ENCODE data around the gene NMRK2. TPM values are rescaled to one million over a fixed set of nuclear protein-coding genes. Genes with fewer than 3 reads are reported as not detected.

Gene NMRK2
- total and polyA plus RNA-seq, 2 of the 13 experiments (the other 11 are each of a cell fraction or from before 2014, with no cell fraction given), result not detected

DNA sequence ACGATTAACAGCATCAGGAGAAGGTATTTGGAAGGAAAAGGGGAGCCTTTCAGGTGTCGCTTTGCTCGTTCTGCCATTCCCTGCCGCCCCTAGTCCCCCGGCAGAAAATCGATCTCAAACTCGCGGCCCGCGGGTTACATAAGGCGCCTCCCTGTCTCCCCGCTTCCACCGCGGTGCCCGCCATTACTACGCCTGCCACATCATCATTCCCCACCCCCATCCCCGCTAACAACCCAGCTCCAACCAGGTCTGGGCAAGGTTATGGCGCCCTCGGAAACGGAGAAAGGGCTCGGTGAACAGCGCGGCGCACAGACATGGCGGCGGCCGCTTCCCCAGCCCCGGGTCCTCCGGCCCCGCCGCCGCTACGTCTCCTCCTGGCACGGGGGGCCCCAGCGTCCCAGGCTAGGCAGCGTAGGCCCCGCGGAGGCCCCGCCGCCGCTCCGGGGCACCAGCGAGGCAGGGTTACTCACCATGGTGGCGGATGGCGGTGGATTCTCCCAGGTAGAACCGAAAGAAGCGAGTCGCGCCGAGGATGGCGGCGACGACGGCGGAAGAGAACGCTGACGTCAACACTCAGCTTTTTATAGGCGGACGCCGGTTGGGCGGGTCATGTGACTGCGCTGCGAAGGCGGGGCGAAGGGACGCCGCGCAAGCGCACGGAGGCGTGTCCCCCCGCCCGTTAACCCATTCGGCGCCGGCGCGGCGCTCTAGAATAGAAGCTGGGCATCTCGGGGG, 52.2 kb downstream of the NMRK2 start, which contains the start of gene EEF2 (continued):
- TF ChIP-seq EZH2 (conservative IDR thresholded peaks at IDR 0.05; ENCODE audit: low read depth, low read length) (no peak), KDM3A (CRISPR knock-in tag; IDR thresholded peaks at IDR 0.05; ENCODE audit: low read depth) (0 out of 2 replicates have a peak, but pooled peaks have one; percentile 13), ZNF431 (CRISPR knock-in tag; IDR thresholded peaks at IDR 0.05; ENCODE audit: borderline replicate concordance, low read depth) (peak; percentile 51; the same call in 1 of the 2 replicates), ZNF230 (CRISPR knock-in tag; IDR thresholded peaks at IDR 0.05) (peak; percentile 58; the same call in 1 of the 2 replicates), ZNF263 (CRISPR knock-in tag; IDR thresholded peaks at IDR 0.05) (no peak), ZC3H13 (CRISPR knock-in tag; IDR thresholded peaks at IDR 0.05) (peak; percentile 92), ZFP36L1 (CRISPR knock-in tag; IDR thresholded peaks at IDR 0.05) (no peak), SIN3A (IDR thresholded peaks at IDR 0.05; ENCODE audit: borderline replicate concordance, low read depth, low read length) (peak; percentile 85; the same call in 1 of the 2 replicates)
- TF ChIP-seq, protein P1, sequence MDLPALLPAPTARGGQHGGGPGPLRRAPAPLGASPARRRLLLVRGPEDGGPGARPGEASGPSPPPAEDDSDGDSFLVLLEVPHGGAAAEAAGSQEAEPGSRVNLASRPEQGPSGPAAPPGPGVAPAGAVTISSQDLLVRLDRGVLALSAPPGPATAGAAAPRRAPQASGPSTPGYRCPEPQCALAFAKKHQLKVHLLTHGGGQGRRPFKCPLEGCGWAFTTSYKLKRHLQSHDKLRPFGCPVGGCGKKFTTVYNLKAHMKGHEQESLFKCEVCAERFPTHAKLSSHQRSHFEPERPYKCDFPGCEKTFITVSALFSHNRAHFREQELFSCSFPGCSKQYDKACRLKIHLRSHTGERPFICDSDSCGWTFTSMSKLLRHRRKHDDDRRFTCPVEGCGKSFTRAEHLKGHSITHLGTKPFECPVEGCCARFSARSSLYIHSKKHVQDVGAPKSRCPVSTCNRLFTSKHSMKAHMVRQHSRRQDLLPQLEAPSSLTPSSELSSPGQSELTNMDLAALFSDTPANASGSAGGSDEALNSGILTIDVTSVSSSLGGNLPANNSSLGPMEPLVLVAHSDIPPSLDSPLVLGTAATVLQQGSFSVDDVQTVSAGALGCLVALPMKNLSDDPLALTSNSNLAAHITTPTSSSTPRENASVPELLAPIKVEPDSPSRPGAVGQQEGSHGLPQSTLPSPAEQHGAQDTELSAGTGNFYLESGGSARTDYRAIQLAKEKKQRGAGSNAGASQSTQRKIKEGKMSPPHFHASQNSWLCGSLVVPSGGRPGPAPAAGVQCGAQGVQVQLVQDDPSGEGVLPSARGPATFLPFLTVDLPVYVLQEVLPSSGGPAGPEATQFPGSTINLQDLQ (CRISPR knock-in tag; IDR thresholded peaks at IDR 0.05), result peak; percentile 49; the same call in 1 of the 2 replicates
- TF ChIP-seq, protein P2, sequence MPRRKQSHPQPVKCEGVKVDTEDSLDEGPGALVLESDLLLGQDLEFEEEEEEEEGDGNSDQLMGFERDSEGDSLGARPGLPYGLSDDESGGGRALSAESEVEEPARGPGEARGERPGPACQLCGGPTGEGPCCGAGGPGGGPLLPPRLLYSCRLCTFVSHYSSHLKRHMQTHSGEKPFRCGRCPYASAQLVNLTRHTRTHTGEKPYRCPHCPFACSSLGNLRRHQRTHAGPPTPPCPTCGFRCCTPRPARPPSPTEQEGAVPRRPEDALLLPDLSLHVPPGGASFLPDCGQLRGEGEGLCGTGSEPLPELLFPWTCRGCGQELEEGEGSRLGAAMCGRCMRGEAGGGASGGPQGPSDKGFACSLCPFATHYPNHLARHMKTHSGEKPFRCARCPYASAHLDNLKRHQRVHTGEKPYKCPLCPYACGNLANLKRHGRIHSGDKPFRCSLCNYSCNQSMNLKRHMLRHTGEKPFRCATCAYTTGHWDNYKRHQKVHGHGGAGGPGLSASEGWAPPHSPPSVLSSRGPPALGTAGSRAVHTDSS (CRISPR knock-in tag; conservative IDR thresholded peaks at IDR 0.05), result 0 out of 2 replicates have a peak, but pooled peaks have one; percentile 64
- TF ChIP-seq, protein P3, sequence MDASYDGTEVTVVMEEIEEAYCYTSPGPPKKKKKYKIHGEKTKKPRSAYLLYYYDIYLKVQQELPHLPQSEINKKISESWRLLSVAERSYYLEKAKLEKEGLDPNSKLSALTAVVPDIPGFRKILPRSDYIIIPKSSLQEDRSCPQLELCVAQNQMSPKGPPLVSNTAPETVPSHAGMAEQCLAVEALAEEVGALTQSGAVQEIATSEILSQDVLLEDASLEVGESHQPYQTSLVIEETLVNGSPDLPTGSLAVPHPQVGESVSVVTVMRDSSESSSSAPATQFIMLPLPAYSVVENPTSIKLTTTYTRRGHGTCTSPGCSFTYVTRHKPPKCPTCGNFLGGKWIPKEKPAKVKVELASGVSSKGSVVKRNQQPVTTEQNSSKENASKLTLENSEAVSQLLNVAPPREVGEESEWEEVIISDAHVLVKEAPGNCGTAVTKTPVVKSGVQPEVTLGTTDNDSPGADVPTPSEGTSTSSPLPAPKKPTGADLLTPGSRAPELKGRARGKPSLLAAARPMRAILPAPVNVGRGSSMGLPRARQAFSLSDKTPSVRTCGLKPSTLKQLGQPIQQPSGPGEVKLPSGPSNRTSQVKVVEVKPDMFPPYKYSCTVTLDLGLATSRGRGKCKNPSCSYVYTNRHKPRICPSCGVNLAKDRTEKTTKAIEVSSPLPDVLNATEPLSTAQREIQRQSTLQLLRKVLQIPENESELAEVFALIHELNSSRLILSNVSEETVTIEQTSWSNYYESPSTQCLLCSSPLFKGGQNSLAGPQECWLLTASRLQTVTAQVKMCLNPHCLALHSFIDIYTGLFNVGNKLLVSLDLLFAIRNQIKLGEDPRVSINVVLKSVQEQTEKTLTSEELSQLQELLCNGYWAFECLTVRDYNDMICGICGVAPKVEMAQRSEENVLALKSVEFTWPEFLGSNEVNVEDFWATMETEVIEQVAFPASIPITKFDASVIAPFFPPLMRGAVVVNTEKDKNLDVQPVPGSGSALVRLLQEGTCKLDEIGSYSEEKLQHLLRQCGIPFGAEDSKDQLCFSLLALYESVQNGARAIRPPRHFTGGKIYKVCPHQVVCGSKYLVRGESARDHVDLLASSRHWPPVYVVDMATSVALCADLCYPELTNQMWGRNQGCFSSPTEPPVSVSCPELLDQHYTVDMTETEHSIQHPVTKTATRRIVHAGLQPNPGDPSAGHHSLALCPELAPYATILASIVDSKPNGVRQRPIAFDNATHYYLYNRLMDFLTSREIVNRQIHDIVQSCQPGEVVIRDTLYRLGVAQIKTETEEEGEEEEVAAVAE (CRISPR knock-in tag; IDR thresholded peaks at IDR 0.05; ENCODE audit: borderline replicate concordance), result no peak
- TF ChIP-seq, protein P4, sequence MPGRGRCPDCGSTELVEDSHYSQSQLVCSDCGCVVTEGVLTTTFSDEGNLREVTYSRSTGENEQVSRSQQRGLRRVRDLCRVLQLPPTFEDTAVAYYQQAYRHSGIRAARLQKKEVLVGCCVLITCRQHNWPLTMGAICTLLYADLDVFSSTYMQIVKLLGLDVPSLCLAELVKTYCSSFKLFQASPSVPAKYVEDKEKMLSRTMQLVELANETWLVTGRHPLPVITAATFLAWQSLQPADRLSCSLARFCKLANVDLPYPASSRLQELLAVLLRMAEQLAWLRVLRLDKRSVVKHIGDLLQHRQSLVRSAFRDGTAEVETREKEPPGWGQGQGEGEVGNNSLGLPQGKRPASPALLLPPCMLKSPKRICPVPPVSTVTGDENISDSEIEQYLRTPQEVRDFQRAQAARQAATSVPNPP (CRISPR knock-in tag; IDR thresholded peaks at IDR 0.05), result 0 out of 2 replicates have a peak, but pooled peaks have one; percentile 75
- TF ChIP-seq, protein P5, sequence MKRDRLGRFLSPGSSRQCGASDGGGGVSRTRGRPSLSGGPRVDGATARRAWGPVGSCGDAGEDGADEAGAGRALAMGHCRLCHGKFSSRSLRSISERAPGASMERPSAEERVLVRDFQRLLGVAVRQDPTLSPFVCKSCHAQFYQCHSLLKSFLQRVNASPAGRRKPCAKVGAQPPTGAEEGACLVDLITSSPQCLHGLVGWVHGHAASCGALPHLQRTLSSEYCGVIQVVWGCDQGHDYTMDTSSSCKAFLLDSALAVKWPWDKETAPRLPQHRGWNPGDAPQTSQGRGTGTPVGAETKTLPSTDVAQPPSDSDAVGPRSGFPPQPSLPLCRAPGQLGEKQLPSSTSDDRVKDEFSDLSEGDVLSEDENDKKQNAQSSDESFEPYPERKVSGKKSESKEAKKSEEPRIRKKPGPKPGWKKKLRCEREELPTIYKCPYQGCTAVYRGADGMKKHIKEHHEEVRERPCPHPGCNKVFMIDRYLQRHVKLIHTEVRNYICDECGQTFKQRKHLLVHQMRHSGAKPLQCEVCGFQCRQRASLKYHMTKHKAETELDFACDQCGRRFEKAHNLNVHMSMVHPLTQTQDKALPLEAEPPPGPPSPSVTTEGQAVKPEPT (CRISPR knock-in tag; IDR thresholded peaks at IDR 0.05; ENCODE audit: low read depth), result peak; percentile 62; the same call in 1 of the 2 replicates
- TF ChIP-seq, protein P6, sequence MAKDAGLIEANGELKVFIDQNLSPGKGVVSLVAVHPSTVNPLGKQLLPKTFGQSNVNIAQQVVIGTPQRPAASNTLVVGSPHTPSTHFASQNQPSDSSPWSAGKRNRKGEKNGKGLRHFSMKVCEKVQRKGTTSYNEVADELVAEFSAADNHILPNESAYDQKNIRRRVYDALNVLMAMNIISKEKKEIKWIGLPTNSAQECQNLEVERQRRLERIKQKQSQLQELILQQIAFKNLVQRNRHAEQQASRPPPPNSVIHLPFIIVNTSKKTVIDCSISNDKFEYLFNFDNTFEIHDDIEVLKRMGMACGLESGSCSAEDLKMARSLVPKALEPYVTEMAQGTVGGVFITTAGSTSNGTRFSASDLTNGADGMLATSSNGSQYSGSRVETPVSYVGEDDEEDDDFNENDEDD (CRISPR knock-in tag; IDR thresholded peaks at IDR 0.05; ENCODE audit: borderline replicate concordance), result no peak
